Liver (tissue), 9 donors: ENCODE results near the gene MLEC. TPM values are rescaled to one million over a fixed set of nuclear protein-coding genes. Genes with fewer than 3 reads are reported as not detected.

ENCODE experiments used
- DNase-seq: peaks from one replicate; pipeline ENCODE4 v3.0.0-alpha.2; 2017; ENCODE audit warnings: low spot score
- H3K27ac ChIP-seq, 2 donors: one replicate each; pipeline ENCODE4 v1.7.0; 2013; ENCODE audit warnings: inconsistent platforms in 2 of 2, low read length in 2 of 2, control low read depth in 1 of 2, low read depth in 1 of 2, mild to moderate bottlenecking in 1 of 2
- H3K27me3 ChIP-seq, 4 donors: one replicate each; pipeline versions ENCODE4 v1.6.1 to v1.7.0; 2013; ENCODE audit warnings: low read length in 3 of 4, inconsistent platforms in 1 of 4, mild to moderate bottlenecking in 1 of 4, moderate library complexity in 1 of 4; ENCODE audit not compliant: control insufficient read depth in 4 of 4, insufficient read depth in 4 of 4
- H3K36me3 ChIP-seq, 4 donors: one replicate each; pipeline versions ENCODE4 v1.6.1 to v1.7.0; 2013; ENCODE audit warnings: low read length in 3 of 4, mild to moderate bottlenecking in 3 of 4, low read depth in 1 of 4, moderate library complexity in 1 of 4; ENCODE audit not compliant: control insufficient read depth in 4 of 4, insufficient read depth in 3 of 4
- H3K4me1 ChIP-seq, 4 donors: one replicate each; pipeline versions ENCODE4 v1.6.1 to v1.7.0; 2013; ENCODE audit warnings: low read length in 3 of 4, mild to moderate bottlenecking in 3 of 4, moderate library complexity in 1 of 4; ENCODE audit not compliant: control insufficient read depth in 4 of 4, insufficient read depth in 4 of 4
- H3K4me3 ChIP-seq, 3 donors: one replicate each; pipeline versions ENCODE4 v1.6.1 to v1.7.0; 2013; ENCODE audit warnings: low read length in 3 of 3, control low read depth in 1 of 3, low read depth in 1 of 3, mild to moderate bottlenecking in 1 of 3
- H3K9ac ChIP-seq, 2 donors: one replicate each; pipeline ENCODE4 v1.7.0; 2013; ENCODE audit warnings: low read length in 2 of 2, mild to moderate bottlenecking in 2 of 2, moderate library complexity in 2 of 2, control low read depth in 1 of 2, low read depth in 1 of 2
- H3K9me3 ChIP-seq, 4 donors: one replicate each; pipeline versions ENCODE4 v1.6.1 to v1.7.0; 2013; ENCODE audit warnings: low read length in 3 of 4; ENCODE audit not compliant: control insufficient read depth in 4 of 4
- EGR1 ChIP-seq, 2 donors: IDR thresholded peaks; 2 replicates each; pipeline ENCODE4 v1.6.1; 2016 to 2018; ENCODE audit warnings: antibody characterized with exemption in 2 of 2, low read depth in 2 of 2
- FOXA1 ChIP-seq: IDR thresholded peaks from 2 replicates; pipeline ENCODE4 v1.6.1; 2016; ENCODE audit warnings: antibody characterized with exemption
- FOXA2 ChIP-seq: IDR thresholded peaks from 2 replicates; pipeline ENCODE4 v1.6.1; 2016; ENCODE audit warnings: antibody characterized with exemption
- GABPA ChIP-seq, 2 donors: IDR thresholded peaks in 1 of 2; conservative IDR thresholded peaks in 1 of 2; 2 replicates each; pipeline ENCODE4 v1.6.1; 2016; ENCODE audit warnings: antibody characterized with exemption in 2 of 2, mild to moderate bottlenecking in 1 of 2, moderate library complexity in 1 of 2
- HNF4A ChIP-seq, 2 donors: conservative IDR thresholded peaks; 2 replicates each; pipeline ENCODE4 v1.6.1; 2016; ENCODE audit warnings: antibody characterized with exemption in 2 of 2, mild to moderate bottlenecking in 2 of 2
- HNF4G ChIP-seq: IDR thresholded peaks from 2 replicates; pipeline ENCODE4 v1.6.1; 2016; ENCODE audit warnings: antibody characterized with exemption
- JUND ChIP-seq, 2 donors: IDR thresholded peaks; 2 replicates each; pipeline ENCODE4 v1.6.1; 2016; ENCODE audit warnings: antibody characterized with exemption in 2 of 2
- NR2F2 ChIP-seq: IDR thresholded peaks from 2 replicates; pipeline ENCODE4 v1.6.1; 2016; ENCODE audit warnings: antibody characterized with exemption
- RAD21 ChIP-seq, 2 donors: IDR thresholded peaks; 2 replicates each; pipeline ENCODE4 v1.6.1; 2016; ENCODE audit warnings: antibody characterized with exemption in 2 of 2, mild to moderate bottlenecking in 2 of 2
- RXRA ChIP-seq, 2 donors: IDR thresholded peaks; 2 replicates each; pipeline ENCODE4 v1.6.1; 2017 to 2018; ENCODE audit warnings: antibody characterized with exemption in 2 of 2, mild to moderate bottlenecking in 1 of 2
- SP1 ChIP-seq: IDR thresholded peaks from 2 replicates; pipeline ENCODE4 v1.6.1; 2018; ENCODE audit warnings: antibody characterized with exemption, mild to moderate bottlenecking
- TAF1 ChIP-seq: conservative IDR thresholded peaks from 2 replicates; pipeline ENCODE4 v1.6.1; 2016; ENCODE audit warnings: antibody characterized with exemption, mild to moderate bottlenecking
- YY1 ChIP-seq: IDR thresholded peaks from 2 replicates; pipeline ENCODE4 v1.6.1; 2016; ENCODE audit warnings: antibody characterized with exemption, mild to moderate bottlenecking
- ZBTB33 ChIP-seq: IDR thresholded peaks from 2 replicates; pipeline ENCODE4 v1.6.1; 2016; ENCODE audit warnings: antibody characterized with exemption
- WGBS: extraction: QIAGEN DNeasy Blood & Tissue Kit; methylation state at CpG from one replicate; pipeline ENCODE4 v1.1.7; 2013; 5-methylcytosine and 5-hydroxymethylcytosine counted together
- polyA plus RNA-seq, 2 donors: library from polyadenylated mRNA; stranded (reverse) in 1 of 2; unstranded in 1 of 2; fragments of 200-250 nt in 1 of 2; fragments of >200 nt in 1 of 2; fragmentation: Nextera tagmentation in 1 of 2; extraction: Ambion mirVana in 1 of 2; gene quantifications; one replicate each; pipeline versions ENCODE4 v1.2.1 to v1.2.3, GENCODE V29; 2013 to 2015
- total RNA-seq, 2 donors: library from RNA; depleted of rRNA; stranded (reverse); fragments of >200 nt; gene quantifications; one replicate each; pipeline ENCODE4 v1.2.3, GENCODE V29; 2014
- TF ChIP-seq, protein P1 (sequence below): IDR thresholded peaks from 2 replicates; pipeline ENCODE4 v1.6.1; 2016; ENCODE audit warnings: antibody characterized with exemption, mild to moderate bottlenecking
- TF ChIP-seq, protein P2 (sequence below): IDR thresholded peaks from 2 replicates; pipeline ENCODE4 v1.6.1; 2016; ENCODE audit warnings: antibody characterized with exemption
- TF ChIP-seq, protein P3 (sequence below): IDR thresholded peaks from 2 replicates; pipeline ENCODE4 v1.6.1; 2016; ENCODE audit warnings: antibody characterized with exemption
- TF ChIP-seq, protein P4 (sequence below): fragments of 150-350 bp; IDR thresholded peaks from 2 replicates; pipeline ENCODE4 v1.5.1; 2017; ENCODE audit warnings: improper control_type of control experiment, low read depth, low read length; ENCODE audit not compliant: missing input control
- donor health status: healthy.
- donor health status: healthy.
- donor health status: healthy.
- donor health status: healthy.
- donor health status: healthy.

The MLEC gene
- total and polyA plus RNA-seq, 4 donors, result 61.4 to 170 (median 115) TPM

- no peak for TF ChIP-seq HNF4G
- TF ChIP-seq FOXA2, result no peak
- TF ChIP-seq, protein P1, sequence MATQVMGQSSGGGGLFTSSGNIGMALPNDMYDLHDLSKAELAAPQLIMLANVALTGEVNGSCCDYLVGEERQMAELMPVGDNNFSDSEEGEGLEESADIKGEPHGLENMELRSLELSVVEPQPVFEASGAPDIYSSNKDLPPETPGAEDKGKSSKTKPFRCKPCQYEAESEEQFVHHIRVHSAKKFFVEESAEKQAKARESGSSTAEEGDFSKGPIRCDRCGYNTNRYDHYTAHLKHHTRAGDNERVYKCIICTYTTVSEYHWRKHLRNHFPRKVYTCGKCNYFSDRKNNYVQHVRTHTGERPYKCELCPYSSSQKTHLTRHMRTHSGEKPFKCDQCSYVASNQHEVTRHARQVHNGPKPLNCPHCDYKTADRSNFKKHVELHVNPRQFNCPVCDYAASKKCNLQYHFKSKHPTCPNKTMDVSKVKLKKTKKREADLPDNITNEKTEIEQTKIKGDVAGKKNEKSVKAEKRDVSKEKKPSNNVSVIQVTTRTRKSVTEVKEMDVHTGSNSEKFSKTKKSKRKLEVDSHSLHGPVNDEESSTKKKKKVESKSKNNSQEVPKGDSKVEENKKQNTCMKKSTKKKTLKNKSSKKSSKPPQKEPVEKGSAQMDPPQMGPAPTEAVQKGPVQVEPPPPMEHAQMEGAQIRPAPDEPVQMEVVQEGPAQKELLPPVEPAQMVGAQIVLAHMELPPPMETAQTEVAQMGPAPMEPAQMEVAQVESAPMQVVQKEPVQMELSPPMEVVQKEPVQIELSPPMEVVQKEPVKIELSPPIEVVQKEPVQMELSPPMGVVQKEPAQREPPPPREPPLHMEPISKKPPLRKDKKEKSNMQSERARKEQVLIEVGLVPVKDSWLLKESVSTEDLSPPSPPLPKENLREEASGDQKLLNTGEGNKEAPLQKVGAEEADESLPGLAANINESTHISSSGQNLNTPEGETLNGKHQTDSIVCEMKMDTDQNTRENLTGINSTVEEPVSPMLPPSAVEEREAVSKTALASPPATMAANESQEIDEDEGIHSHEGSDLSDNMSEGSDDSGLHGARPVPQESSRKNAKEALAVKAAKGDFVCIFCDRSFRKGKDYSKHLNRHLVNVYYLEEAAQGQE, result no peak
- TF ChIP-seq EGR1 (IDR thresholded peaks at IDR 0.05; ENCODE audit: low read depth in 2 of 2), result no peak
- TF ChIP-seq, protein P2, sequence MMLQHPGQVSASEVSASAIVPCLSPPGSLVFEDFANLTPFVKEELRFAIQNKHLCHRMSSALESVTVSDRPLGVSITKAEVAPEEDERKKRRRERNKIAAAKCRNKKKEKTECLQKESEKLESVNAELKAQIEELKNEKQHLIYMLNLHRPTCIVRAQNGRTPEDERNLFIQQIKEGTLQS, result no peak
- TF ChIP-seq YY1, result no peak
- no peak for TF ChIP-seq NR2F2
- TF ChIP-seq, protein P3, sequence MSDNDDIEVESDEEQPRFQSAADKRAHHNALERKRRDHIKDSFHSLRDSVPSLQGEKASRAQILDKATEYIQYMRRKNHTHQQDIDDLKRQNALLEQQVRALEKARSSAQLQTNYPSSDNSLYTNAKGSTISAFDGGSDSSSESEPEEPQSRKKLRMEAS, result no peak
- TF ChIP-seq HNF4A (conservative IDR thresholded peaks at IDR 0.05), result no peak
- no peak for TF ChIP-seq JUND (IDR thresholded peaks at IDR 0.05)
- TF ChIP-seq GABPA (IDR thresholded peaks at IDR 0.05 in 1 of 2, conservative IDR thresholded peaks at IDR 0.05 in 1 of 2), result no peak
- TF ChIP-seq RXRA (IDR thresholded peaks at IDR 0.05), result no peak
- TF ChIP-seq FOXA1, result no peak
- TF ChIP-seq, protein P4, sequence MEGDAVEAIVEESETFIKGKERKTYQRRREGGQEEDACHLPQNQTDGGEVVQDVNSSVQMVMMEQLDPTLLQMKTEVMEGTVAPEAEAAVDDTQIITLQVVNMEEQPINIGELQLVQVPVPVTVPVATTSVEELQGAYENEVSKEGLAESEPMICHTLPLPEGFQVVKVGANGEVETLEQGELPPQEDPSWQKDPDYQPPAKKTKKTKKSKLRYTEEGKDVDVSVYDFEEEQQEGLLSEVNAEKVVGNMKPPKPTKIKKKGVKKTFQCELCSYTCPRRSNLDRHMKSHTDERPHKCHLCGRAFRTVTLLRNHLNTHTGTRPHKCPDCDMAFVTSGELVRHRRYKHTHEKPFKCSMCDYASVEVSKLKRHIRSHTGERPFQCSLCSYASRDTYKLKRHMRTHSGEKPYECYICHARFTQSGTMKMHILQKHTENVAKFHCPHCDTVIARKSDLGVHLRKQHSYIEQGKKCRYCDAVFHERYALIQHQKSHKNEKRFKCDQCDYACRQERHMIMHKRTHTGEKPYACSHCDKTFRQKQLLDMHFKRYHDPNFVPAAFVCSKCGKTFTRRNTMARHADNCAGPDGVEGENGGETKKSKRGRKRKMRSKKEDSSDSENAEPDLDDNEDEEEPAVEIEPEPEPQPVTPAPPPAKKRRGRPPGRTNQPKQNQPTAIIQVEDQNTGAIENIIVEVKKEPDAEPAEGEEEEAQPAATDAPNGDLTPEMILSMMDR, result no peak
- no peak for TF ChIP-seq TAF1
- no peak for TF ChIP-seq ZBTB33
- no peak for TF ChIP-seq RAD21 (IDR thresholded peaks at IDR 0.05)
- TF ChIP-seq SP1, result no peak
- Histone ChIP-seq H3K27ac (peak overlapping the region; percentile 28 to 40), H3K9ac (no peak overlapping the region), H3K9me3 (no peaks in the 10 kb centered on the region), H3K36me3 (peaks cover 4 to 11% (median 6%) of the 10 kb centered on the region in 4 donors), H3K4me3 (no peak overlapping the region), H3K27me3 (no peaks in the 10 kb centered on the region), H3K4me1 (peaks cover 9 to 58% (median 49%) of the 10 kb centered on the region in 4 donors)
- 87% methylated on average over 2 of the region's 2 CpGs for WGBS
- DNase-seq, result no peak
Observed at GRCh38 chr12:120690083-120690450, 3.1 kb downstream of the MLEC start.
